NCI-H1105 (cell line): Measurements from ENCODE around the gene TRAM2.

Experiments
- DNase-seq: peaks from one replicate; lab custom pipeline; 2025; lab: John Stamatoyannopoulos, UW

Gene TRAM2

DNA sequence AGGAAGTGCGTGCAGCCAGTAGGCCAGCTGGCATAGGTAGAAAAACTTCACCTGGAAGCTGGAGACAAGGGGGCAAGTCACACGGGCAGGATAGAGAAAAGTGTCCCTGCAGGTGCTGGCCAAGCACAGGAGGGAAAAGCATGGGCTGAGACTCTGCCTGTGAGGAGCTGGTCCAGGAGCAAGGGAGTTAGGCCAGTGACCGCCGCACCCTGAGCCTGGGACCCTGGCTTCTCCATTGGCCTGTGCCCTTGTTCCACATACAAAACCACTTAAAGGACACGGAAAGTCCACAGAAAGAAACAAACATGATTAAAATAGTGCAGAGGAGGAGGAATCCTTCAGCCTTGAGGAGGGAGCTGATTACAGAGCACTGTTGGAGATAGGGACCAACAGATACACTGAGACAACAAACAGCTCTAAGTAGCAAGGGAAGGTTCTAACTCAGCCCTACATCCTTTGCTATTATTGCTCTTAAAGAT lies 68.6 kb downstream of the TRAM2 start:
- no peak for DNase-seq

DNA sequence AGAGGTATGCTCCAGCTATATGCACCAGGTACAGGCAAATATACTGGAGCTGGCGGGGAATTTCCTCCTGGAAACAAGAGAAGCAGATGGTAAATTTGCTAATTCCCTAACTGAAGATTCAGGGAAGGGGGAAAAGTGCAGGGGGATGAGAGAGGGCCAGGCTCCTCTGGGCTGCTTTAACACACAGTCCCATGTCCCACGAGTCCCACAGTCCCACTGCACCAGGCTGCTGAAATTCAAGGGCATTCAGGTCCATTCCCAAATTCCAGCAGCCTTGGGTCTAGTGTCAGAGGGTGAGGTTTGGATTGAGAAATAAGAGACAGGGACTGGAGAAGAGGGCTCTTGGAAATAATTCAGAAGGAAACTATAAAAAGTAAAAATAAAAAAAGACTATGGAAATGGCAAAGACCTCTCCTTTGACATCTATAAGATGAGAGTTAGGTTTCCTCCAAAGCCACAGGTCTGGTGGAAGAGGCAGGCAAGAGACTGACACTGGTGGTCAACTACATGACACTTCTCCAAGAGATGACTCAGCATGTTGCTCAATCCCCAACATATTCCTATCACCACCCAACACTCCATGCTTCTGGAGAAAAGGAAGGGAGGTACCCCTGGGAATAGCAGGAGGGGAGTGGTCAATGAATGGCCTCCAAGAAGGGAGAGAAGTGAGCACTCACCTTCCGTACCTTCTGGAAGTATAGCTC lies 69.2 kb downstream of the TRAM2 start:
- no peak for DNase-seq

DNA sequence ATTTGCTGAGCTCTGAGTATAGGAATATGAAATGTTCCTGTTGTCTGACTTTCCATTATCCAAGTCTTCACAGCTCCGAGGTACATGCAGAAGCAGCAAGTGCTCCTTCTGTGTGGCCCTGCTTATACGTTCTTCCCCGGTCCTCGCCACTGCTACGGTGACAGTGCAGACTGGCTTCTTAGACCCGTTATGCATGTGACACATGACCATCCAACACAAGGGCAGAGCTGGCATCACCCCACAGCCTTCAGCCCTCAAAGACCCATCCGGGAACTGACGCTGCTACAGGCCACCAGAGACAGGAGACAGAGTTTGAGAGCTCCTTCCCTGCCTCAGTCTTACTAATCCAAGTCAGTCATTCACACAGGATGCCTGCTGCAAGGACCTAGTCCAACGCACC lies 70.4 kb downstream of the TRAM2 start:
- no peak for DNase-seq

DNA sequence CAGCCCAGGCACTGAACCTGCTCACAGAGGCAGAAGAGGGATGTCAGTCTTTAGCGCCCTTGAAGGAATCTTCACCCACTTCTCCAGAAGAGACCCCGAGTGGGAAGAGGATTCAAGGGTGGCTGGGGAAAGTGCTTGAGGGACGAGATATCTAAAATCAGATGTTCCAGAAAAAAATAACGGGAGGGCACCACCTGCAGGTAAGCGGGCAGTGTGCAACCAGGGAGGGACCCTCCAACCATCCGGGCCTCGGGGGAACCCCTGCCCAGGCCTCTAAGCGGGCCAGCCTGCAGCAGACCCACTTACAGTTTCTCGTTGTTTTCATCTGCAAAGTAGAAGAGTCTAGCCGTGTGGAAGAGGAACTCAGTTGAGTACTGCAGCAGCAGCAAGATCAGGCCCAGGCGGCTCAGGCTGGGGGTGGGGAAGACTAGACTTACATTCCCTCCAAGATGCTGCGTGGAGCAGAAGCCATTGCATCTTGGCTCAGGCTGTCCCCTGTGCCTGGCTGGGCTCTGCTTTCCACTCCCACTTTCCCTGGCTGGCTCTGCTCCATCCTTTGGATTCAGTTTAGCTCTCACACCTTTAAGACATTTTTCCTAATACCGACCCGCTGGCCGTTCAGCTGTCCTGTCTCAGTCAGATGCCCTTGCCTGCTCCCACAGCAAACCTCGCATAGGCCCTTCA lies 71.0 kb downstream of the TRAM2 start:
- DNase-seq: no peak

DNA sequence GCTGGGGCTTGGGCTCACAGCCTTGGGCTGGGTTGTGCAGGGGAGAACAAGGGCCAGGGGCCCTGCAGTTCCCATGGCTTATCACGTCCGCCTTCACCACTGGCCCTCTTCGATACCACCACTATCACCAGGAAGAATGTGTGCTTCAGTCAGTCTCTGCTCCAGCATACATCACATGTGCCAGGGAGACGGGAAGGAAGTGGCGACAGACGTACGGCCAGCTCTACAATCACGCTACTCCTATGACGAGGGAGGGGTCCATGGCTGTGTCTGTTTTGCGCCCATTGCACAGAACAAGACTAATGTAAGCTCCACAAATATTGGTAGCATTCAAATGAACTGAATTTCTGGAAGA lies 72.1 kb downstream of the TRAM2 start:
- DNase-seq: no peak

DNA sequence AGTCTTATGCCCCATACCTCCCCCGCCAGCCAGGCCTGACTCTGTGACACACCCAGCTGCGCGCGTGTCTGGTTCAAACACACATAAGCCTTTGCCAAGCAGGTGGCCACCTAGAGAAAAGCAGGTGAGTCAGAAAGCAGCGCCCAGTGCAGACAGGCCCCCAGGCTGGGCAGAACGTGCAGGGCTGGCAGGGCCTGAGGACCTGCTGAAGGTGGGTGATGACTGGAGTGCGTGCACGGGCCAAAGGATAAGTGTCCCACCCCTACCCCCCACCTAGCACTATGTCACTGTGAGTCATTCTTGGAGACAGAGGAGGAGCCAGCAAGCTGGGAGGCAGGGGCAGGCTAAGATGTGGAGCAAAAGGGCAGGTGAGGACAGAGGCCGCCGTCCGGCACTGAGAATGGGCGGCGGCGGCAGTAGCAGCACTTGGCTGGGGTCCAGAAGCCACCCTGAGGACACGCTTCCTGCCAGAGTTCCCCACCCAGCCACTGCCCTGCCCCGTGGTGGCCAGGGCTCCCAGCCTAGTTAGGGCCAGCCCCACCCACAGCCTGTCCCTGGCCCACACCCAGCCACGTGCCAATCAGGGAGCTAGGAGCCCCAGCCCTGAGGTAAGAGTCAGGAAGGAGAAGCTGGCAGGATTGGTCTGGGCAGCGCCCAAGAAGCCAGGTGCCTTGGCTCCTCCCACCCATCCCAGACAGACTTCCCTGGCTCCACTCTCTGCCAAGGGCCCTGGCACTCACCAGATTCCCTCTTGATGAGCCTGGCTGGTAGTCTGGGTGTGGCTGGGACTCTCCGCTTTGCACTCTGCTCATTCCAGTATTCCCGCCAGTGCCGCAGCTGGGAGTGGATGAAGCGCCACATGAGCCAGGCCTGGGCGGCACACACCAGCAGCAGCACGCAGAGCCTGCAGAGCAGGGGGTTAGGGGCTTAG lies 72.7 kb downstream of the TRAM2 start:
- peak; percentile 95 for DNase-seq

DNA sequence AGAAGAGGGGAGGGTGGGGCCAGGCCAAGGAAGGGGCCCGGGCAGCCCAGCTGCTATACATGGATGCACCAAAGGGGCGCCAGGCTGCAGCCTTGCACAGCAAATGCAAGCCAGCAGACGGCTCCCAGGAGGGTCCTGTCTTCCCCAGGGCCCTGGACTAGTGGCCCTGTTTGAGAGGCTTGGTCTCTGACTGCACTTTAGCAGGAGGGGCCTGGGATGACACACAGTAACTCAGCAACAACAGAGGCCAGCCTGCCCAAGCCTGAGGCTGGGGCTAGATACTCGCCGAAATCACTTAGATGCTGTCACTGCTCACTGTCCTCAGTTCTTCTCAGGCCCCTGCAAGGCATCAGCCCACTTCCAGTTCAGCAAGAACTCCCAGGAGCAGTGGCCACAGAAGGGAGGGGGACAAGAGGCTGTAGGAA lies 73.5 kb downstream of the TRAM2 start:
- no peak for DNase-seq

DNA sequence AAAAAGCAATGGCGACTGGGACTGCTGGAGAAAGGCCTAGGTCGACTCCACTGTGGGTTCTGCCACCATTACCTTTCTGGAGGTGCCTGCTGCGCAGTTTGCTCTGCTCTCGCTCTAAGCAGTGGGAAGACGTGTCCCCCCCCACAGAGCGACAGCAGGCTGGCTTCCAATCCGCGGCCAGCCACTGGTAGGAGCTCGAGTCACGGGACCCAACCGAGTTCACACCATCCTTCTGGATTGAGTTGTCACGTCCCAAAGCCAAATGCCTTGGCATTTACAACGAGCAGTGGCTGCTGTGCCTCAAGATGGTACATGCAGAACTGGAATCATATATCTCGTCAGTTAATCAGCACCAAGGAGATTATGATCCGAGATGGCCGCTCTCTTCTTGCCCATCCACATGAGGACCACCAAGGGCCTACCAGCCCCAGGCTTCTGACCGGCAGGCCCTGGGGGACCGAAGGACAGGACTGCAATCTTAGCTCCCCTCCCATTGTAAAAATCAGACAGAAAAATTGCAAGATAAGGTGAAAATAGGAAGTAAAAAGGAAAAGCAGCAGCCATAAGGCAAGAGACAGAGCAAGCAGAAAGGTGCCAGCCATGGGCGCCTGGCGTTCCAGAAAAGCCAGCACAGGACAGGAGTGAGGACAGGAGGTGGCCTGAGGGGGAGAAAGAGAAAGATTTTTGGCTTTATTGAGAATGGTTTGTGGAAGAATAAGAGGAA lies 74.4 kb downstream of the TRAM2 start:
- no peak for DNase-seq

DNA sequence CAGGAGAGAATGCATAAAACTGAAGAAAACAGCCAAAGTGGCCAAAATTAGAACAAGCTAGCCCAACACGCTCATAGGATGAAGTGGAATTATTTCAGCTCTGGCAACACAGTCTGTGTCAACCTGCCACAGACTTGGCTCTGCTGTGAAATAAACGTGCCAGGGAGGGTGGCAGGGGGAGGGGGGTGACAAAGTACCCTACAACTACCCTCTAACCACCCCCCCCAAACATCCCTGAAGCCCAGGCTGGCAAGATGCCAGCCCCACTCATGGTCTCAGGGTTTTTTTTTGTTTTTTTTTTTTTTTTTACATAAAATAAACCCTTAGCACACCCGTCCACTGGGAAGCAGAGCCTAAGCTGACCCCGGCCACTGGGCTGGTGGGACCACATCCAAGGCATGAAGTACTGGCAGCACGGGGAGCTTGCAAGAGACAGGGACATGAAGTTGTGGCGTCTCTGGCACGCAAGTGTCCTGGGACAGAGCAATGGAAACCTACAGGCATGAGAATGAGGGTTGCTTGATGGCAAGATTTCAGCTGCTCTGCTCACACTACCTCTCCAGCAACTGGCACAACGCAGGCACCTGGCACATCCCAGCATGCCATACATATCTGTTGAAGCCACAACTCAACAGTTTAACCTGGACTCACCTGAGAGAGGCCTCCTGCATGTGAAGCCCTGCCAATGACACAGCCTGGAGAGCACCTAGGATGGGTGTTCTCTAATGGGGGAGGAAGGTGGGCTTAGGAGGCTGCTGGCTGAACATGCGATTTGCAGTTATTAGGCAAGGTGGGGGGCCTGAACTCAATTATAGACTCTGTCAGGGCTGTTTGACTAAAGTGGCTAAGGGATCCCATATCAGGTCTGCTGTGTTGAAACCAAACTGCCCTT lies 76.4 kb downstream of the TRAM2 start:
- no peak for DNase-seq

DNA sequence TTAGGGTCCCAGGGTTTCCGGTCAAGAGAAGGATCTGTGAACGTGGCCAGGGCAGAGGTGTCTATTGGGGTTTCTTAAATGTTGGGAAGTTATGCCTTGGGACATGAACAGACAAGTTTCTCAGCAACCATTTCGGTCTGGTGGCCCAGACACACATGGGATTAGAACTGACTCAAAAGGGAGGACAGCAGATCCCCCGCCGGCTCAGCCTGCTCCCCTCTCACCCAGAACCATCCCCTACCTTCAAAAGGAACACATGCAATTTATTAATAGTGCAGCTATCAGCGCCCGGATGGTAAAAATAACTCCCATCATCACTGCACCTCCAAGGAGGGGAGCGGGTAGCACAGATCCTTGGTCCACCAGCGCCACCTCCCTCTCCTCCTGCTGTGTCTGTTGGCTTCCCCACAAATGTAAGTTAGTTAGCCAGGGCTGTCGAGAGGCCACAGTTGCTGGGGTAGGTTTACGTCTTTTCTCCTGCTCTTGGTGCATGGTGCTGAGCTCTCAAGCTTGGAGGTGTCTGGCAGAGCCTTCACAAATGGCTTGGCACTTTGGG lies 77.1 kb downstream of the TRAM2 start:
- no peak for DNase-seq

DNA sequence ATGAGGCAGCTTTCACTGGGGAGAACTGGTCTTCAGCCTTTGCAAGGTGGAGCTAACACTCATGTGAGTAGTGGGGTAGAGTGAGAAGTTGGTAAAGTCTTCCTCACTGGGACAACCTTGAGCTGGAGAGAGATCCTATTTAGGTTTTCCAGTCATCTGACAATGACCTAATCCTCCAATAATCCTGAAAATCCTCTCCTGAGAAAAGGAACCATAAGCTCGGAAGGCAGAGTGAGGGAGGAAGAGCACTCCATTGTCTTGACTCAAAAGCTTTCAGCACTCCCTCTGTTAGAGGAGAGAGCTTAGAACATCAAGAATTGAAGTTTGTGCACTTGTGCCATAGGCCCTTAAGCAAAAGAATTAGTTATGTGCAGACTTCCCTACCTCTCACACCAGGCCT lies 77.8 kb downstream of the TRAM2 start:
- DNase-seq: no peak

DNA sequence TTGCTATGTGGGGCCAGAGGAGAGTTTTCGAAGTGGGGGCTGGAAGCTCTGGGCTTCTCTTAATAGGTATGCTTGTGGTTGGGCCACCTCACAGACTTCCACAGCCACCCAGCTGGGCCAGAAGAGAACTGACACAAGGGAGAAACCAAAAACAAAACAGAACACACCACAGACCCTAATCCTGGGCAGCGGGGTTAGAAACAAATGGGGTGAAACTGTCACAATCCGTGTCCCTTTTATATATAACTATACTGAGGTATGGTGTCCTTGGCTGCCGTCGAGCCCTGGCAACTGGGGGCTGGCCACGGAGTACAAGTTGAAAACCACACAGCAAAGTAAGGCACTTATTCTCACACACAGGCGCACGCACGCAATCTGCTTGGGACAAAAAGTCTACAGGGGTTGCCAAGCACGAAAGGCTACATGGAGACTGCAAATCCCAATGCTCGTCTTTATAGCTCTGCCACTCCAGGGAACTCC lies 78.3 kb downstream of the TRAM2 start:
- no peak for DNase-seq

DNA sequence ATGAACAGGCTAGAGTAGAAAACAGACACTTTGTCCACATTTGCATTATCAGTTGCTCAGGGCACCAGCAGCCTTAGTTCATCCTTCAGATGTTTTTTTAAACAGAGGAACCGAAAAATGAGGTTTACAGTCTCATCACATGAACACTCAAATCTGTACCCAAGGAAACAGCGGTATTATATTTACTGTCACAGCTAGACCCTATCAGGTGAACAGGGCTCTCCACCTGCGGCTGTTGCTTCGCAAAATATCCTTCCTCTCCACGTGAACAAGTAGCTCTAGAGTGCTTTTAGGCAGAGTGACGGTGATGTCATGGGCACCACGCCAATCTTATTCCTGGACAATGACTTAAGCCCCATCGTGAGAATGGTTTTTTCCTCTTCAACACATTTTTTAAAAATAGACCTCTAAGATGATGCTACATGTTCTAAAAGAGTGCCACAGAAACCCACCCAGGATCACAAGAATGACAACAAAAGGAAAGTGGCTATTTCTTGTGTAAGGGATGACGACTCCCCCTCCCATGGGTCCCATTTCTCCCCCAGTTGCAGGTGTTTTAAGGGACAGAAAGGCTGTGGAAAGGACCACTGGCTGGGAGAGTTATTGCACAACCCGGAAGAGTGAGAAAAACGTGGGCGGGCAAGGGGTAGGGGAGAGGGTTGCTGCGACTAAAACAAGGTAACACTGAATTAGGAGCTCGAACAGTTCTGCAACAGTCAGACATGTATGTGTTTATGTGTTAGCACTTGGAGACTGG lies 79.0 kb downstream of the TRAM2 start:
- peak; percentile 55 for DNase-seq

DNA sequence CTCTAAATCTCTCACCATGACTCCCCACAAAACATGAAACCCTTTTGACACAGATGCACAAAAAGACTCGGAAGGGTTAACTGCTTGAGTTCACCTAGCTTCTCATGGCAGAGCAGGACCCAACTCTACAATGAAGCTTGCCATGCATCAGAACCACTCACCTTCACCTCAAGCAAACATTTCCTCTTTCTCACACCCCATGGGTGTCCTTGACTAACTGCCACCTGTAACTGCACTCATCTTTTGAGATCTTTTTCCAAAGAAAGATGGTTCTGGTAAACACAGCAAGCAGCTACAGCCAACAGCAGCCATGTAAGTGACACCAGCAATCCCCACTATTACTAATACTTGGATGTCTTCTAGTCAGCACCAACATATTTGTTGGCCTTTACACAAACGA lies 80.2 kb downstream of the TRAM2 start:
- DNase-seq: no peak

DNA sequence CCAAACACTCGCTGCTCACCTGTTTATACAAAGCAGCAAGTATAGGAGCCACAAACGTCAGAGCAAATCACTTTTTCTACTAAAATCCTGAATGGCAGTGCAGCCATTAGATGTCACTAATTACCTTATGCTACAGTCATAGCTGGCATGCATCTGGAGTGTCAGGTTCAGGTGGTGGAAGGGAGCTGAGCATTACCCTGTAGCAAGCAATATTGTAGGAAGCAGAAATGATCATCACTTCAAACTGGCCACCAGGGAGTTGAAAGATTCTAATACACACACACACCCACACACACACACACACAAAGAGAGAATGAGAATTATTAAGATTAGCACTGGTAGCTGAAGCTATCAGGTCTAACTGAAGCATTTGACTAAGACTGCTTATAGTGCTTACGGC lies 80.9 kb downstream of the TRAM2 start:
- DNase-seq: no peak

DNA sequence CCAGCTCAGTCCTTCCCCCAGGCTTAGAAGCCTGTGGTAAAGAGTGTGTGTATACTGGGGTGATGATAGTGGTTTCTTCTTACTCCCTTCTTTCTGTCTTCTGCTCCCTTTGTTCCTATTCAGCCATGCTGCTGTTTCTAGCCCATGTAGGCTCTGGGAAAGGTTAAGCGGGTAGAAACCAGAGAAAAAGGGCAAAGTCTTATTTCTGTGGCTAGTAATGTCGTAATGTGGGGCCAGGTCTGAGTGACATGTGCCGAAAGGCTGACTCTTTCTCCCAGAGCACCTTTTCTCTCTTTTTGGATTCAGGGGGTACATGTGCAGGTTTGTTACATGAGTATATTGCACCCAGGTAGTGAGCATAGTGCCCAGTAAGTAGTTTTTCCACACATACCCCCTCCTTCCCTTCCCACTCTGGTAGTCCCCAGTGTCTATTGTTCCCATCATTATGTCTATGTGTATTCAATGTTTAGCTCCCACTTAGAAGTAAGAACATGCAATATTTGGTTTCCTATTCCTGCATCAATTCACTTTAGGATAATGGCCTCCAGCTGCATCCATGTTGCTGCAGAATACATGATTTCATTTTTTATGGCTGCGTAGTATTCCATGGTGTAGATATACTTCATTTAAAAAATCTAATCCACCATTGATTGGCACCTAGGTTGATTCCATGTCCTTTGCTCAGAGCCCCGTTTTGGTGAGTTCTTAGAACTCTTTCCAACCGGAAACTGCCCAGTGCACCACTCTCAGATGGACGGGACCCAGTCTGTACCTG lies 82.4 kb downstream of the TRAM2 start:
- DNase-seq: no peak

DNA sequence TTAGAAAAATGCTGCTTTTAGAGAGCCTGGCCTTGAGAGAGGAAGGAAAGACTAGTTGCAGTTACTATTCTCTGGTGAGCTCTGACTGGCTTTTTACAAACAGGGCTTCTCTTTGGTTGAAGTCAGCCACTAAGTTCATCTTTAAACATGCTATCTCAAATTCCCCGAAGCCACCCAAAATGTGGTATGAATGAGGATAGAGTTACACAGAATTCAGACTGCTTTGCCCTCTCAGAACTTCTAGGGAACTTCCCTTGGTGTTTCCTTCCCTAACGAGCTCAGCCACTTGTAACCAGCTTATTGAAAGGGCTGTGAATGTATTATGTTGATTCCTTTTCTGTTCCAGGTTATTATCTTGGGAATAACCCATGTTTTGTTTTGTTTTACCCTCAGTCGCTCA lies 83.2 kb downstream of the TRAM2 start:
- DNase-seq: no peak

DNA sequence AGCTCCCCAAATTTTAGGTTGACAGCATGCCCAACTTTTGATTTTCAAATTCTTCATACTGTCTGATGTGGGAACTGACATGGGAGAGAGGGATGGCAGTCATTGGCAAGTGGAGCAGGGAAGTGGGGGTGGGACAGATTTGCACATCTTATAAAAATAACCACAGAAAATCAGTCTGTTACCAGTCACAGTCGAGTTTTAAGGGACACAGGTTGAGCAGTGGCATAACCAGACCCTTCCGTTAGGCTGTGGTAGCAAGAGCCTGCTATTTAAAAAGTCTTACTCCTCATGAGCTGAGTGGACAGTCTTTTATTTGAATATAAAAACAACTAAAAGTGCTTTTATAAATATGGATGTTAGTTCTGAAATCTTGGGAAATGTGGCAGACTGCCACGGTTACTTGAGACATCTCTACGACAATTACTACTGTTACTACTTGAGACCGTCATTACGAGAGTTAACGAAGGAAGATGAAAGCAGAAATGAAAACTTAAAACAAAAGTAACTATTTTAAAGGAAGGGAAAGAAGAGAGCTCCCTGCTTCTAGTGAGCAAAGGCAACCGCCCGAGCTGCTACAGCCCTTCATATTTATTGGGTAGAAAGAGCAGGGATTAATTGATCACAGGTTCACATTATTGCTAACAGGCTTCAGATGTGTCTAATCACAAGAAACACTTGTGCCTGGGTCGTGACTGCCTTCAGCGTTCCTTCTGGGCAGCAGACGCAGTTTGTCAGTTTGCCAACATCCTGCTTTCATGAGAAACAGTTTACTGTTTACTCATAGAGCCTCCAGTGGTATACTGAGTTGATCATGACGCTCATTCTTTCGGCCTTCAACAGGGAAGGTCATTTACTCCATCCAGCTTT lies 85.4 kb downstream of the TRAM2 start:
- no peak for DNase-seq
